NCI-H345 (cell line): ENCODE measurements around the gene STIMATE.

Experiments
- DNase-seq: peaks from one replicate; lab custom pipeline; 2025; lab: John Stamatoyannopoulos, UW

The STIMATE gene

GRCh38 chr3:52817221-52817620 is 80.1 kb downstream of the STIMATE start:
- no peak for DNase-seq

GRCh38 chr3:52816654-52817053 is 80.7 kb downstream of the STIMATE start:
- DNase-seq = no peak

- no peak for DNase-seq
Measured at GRCh38 chr3:52816199-52816598, 81.1 kb downstream of the STIMATE start.

- no peak for DNase-seq
Measured at GRCh38 chr3:52813810-52814209, 83.5 kb downstream of the STIMATE start.

- DNase-seq = no peak
Measured at GRCh38 chr3:52811452-52812011, 85.8 kb downstream of the STIMATE start.

GRCh38 chr3:52810923-52811322 is 86.4 kb downstream of the STIMATE start:
- no peak for DNase-seq

- DNase-seq = peak; percentile 1
Measured at GRCh38 chr3:52809662-52810377, 87.5 kb downstream of the STIMATE start.

- no peak for DNase-seq
Measured at GRCh38 chr3:52809149-52809548, 88.2 kb downstream of the STIMATE start.

- no peak for DNase-seq
Measured at GRCh38 chr3:52805270-52806039, 91.9 kb downstream of the STIMATE start.

GRCh38 chr3:52801839-52802238 is 95.5 kb downstream of the STIMATE start:
- no peak for DNase-seq

GRCh38 chr3:52800079-52800478 is 97.3 kb downstream of the STIMATE start:
- DNase-seq = no peak

GRCh38 chr3:52798978-52799476 is 98.3 kb downstream of the STIMATE start:
- DNase-seq = no peak

GRCh38 chr3:52798376-52798977 is 98.9 kb downstream of the STIMATE start:
- DNase-seq = no peak

- DNase-seq = no peak
Measured at GRCh38 chr3:52796411-52796810, 100.9 kb downstream of the STIMATE start.

- no peak for DNase-seq
Measured at GRCh38 chr3:52795298-52795900, 101.9 kb downstream of the STIMATE start.

GRCh38 chr3:52794612-52795099 is 102.7 kb downstream of the STIMATE start, which contains the start of gene ITIH3:
Gene ITIH3 (plus strand): TSS chr3:52794796. CDS start chr3:52794804, 8 bp downstream.
- no peak for DNase-seq

GRCh38 chr3:52793702-52794611 is 103.4 kb downstream of the STIMATE start:
- DNase-seq = no peak

GRCh38 chr3:52792961-52793695 is 104.2 kb downstream of the STIMATE start:
- DNase-seq = no peak

GRCh38 chr3:52792413-52792812 is 104.9 kb downstream of the STIMATE start:
- DNase-seq = no peak

GRCh38 chr3:52791928-52792327 is 105.4 kb downstream of the STIMATE start:
- no peak for DNase-seq
